PC-9 (cell line): ENCODE measurements around the gene PSMD12.

ENCODE experiments used
- CTCF ChIP-seq: fragments of 200-600 bp; sonication (generic); conservative IDR thresholded peaks from 2 replicates; pipeline ENCODE4 v1.6.1; 2017; ENCODE audit warnings: mixed run types, antibody characterized with exemption, mild to moderate bottlenecking, moderate library complexity
- EZH2 ChIP-seq: fragments of 200-600 bp; sonication (generic); IDR thresholded peaks from 2 replicates; pipeline ENCODE4 v1.8.0; 2017; ENCODE audit warnings: antibody characterized with exemption, low read depth

DNA sequence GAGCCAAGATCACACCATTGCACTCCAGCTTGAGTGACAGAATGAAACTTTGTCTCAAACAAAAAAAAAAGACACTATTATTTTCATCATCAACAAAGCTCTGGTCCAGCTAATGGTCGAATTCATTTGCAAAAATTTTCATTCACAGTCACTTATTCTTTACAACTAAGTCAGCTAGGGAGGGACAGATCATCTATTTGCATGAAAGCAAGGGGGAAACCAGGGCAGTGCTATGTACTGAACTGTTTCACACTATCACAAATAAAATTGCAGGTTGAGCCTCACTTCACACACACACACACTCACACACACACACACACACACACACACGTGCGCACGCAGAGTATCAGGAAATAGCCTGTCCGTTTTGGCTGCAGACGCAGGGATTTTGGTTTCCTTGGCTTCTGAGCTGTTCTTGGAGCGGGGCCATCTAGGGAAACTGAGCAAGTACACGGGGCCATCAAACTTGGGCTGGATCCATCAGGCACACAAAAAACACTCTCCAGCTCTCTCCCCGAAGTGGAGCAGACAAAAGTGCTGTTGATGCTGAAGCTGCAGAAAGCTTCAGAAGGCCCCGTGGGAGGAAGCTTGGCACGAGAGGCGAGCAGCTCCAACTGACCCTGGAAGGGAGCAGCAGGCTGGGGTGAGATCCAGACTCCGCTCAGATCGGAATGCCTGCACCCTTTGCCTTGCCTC is 77.0 kb downstream of the PSMD12 start:
- TF ChIP-seq CTCF (no peak), EZH2 (no peak)
